ENCODE data around the gene SMURF1. TPM values are rescaled to one million over a fixed set of nuclear protein-coding genes. Genes with fewer than 3 reads are reported as not detected.

The SMURF1 gene
- total RNA-seq, 4 donors from 2014 or later = 25.3 to 47.5 (median 36.5) TPM

DNA sequence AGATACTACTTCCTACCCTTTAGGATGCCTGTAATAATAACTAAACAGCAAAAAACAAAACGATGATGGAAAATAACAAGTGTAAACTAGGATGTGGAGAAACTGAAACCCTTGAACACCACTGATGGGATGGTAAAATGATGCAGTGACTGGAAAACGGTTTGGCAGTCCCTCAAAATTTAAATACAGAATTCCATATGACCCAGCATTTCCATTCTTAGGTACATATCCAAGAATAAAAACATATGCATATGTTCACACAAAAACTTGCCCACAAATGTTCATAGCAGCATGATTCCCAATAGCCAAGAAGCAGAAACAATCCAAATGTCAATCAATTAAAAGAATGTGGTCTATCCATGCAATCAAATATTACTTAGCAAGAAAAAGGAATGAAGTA lies 25.8 kb downstream of the SMURF1 start:
- no peak for DNase-seq
- H3K4me3 ChIP-seq = no peak overlapping the region
- H3K27me3 ChIP-seq = no peaks in the 10 kb centered on the region
- H3K27ac ChIP-seq = no peak overlapping the region
- in situ Hi-C loops (cut with MboI; ENCODE audit: low pct_ligation_motif_present in 1 of 4, low pct_unique_long_range_greater_than_20kb in 1 of 4, low sequenced_read_pairs in 3 of 4) (no loop called here), intact Hi-C loops (cut with DNase I; ENCODE audit: low total_unique reads) (no loop called here)
- H3K36me3 ChIP-seq = no peaks in the 10 kb centered on the region
- H3K4me1 ChIP-seq = peaks cover 0 to 45% (median 12%) of the 10 kb centered on the region in 4 donors
- H3K9me3 ChIP-seq = no peaks in the 10 kb centered on the region
- no peak for TF ChIP-seq POLR2A (IDR thresholded peaks at IDR 0.05)
- no peak for TF ChIP-seq POLR2AphosphoS5 (IDR thresholded peaks at IDR 0.05)
- no peak for TF ChIP-seq EP300 (IDR thresholded peaks at IDR 0.05; ENCODE audit: low read depth)
- TF ChIP-seq, protein P1, sequence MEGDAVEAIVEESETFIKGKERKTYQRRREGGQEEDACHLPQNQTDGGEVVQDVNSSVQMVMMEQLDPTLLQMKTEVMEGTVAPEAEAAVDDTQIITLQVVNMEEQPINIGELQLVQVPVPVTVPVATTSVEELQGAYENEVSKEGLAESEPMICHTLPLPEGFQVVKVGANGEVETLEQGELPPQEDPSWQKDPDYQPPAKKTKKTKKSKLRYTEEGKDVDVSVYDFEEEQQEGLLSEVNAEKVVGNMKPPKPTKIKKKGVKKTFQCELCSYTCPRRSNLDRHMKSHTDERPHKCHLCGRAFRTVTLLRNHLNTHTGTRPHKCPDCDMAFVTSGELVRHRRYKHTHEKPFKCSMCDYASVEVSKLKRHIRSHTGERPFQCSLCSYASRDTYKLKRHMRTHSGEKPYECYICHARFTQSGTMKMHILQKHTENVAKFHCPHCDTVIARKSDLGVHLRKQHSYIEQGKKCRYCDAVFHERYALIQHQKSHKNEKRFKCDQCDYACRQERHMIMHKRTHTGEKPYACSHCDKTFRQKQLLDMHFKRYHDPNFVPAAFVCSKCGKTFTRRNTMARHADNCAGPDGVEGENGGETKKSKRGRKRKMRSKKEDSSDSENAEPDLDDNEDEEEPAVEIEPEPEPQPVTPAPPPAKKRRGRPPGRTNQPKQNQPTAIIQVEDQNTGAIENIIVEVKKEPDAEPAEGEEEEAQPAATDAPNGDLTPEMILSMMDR (IDR thresholded peaks at IDR 0.05) = no peak
- 67 to 71% methylated on average over 2 of the region's 2 CpGs for WGBS, 2 donors (ENCODE audit: low coverage in 1 of 2)

DNA sequence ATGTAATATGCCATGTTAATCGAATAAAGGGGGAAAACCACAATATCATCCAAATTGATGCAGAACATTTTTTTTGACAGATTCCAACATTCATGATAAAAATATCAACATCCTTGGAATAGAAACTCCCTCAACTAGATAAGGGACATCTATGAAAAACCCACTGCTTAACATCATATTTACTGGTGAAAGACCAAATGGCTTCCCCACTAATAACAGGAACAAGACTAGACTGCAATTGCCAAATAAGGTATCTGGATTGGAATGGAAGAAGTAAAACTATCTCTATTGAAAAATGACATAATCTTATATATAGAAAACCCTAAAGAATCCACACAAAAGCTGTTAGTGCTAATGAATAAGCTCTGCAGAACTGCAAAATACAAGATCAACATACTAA lies 27.8 kb downstream of the SMURF1 start:
- 94% methylated on average over 1 of the region's 1 CpG; no CpG with 5 or more reads in 1 of the 2 donors for WGBS, 2 donors (ENCODE audit: low coverage in 1 of 2)
- H3K4me3 ChIP-seq = no peak overlapping the region
- in situ Hi-C loops (cut with MboI; ENCODE audit: low pct_ligation_motif_present in 1 of 4, low pct_unique_long_range_greater_than_20kb in 1 of 4, low sequenced_read_pairs in 3 of 4) (no loop called here), intact Hi-C loops (cut with DNase I; ENCODE audit: low total_unique reads) (no loop called here)
- H3K4me1 ChIP-seq = peaks cover 4 to 50% (median 19%) of the 10 kb centered on the region in 4 donors
- H3K27me3 ChIP-seq = no peaks in the 10 kb centered on the region
- no peak for DNase-seq
- H3K36me3 ChIP-seq = no peaks in the 10 kb centered on the region
- no peak for TF ChIP-seq EP300 (IDR thresholded peaks at IDR 0.05; ENCODE audit: low read depth)
- TF ChIP-seq POLR2A (IDR thresholded peaks at IDR 0.05) = no peak
- no peak for TF ChIP-seq POLR2AphosphoS5 (IDR thresholded peaks at IDR 0.05)
- TF ChIP-seq, protein P1 (IDR thresholded peaks at IDR 0.05) = no peak
- H3K27ac ChIP-seq = no peak overlapping the region
- H3K9me3 ChIP-seq = no peaks in the 10 kb centered on the region

DNA sequence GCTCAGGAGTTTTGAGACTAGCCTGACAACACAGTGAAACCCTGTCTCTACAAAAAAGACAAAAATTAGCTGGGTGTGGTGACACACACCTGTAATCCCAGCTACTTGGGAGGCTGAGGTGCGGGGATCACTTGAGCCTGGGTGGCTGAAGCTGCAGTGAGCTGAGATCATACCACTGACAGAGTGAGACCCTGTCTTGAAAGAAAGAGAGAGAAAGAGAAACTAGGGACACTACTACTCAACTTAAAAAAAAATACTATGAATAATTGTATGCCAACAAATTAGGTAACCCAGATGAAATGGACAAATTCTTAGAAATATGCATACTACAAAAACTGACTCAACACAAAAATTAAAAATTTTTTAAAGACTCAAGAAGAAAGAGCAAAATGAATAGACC lies 28.5 kb downstream of the SMURF1 start:
- no peaks in the 10 kb centered on the region for H3K36me3 ChIP-seq
- H3K27ac ChIP-seq = no peak overlapping the region
- TF ChIP-seq, protein P1 (IDR thresholded peaks at IDR 0.05) = no peak
- TF ChIP-seq POLR2AphosphoS5 (IDR thresholded peaks at IDR 0.05) = no peak
- TF ChIP-seq POLR2A (IDR thresholded peaks at IDR 0.05) = no peak
- no peak for TF ChIP-seq EP300 (IDR thresholded peaks at IDR 0.05; ENCODE audit: low read depth)
- 100% methylated on average over 1 of the region's 1 CpG; no CpG with 5 or more reads in 1 of the 2 donors for WGBS, 2 donors (ENCODE audit: low coverage in 1 of 2)
- no peak for DNase-seq
- H3K9me3 ChIP-seq = no peaks in the 10 kb centered on the region
- peaks cover 4 to 50% (median 17%) of the 10 kb centered on the region in 4 donors for H3K4me1 ChIP-seq
- no peak overlapping the region for H3K4me3 ChIP-seq
- no peaks in the 10 kb centered on the region for H3K27me3 ChIP-seq
- intact Hi-C loops (cut with DNase I; ENCODE audit: low total_unique reads) = no loop called here
- in situ Hi-C loops (cut with MboI; ENCODE audit: low pct_ligation_motif_present in 1 of 4, low pct_unique_long_range_greater_than_20kb in 1 of 4, low sequenced_read_pairs in 3 of 4) = no loop called here

DNA sequence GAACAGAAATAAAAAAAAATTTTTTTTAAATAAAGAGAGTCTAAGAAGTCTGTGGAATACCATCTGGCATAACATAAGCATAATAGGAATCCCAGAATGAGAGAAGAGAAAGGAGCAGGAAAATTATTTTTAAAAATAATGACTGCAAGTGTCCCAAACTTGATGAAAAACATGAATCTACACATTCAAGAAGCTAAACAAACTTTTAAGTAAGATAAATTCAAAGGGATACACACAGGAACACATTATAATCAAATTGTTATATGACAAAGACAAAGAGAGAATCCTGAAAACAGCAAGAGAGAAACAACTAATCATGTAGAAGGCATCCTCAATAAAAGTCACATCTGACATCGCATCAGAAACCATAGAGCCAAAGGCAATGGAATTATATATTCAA lies 30.9 kb downstream of the SMURF1 start:
- Histone ChIP-seq H3K27ac (peak overlapping the region in 1 of 4 donors; percentile 68), H3K4me1 (peaks cover 9 to 49% (median 20%) of the 10 kb centered on the region in 4 donors), H3K36me3 (no peaks in the 10 kb centered on the region), H3K27me3 (no peaks in the 10 kb centered on the region), H3K4me3 (no peak overlapping the region), H3K9me3 (no peaks in the 10 kb centered on the region)
- DNase-seq = no peak
- in situ Hi-C loops (cut with MboI; ENCODE audit: low pct_ligation_motif_present in 1 of 4, low pct_unique_long_range_greater_than_20kb in 1 of 4, low sequenced_read_pairs in 3 of 4) = no loop called here
- intact Hi-C loops (cut with DNase I; ENCODE audit: low total_unique reads) = no loop called here
- TF ChIP-seq, protein P1 (IDR thresholded peaks at IDR 0.05) = no peak
- no peak for TF ChIP-seq EP300 (IDR thresholded peaks at IDR 0.05; ENCODE audit: low read depth)
- no peak for TF ChIP-seq POLR2A (IDR thresholded peaks at IDR 0.05)
- TF ChIP-seq POLR2AphosphoS5 (IDR thresholded peaks at IDR 0.05) = no peak
- 93% methylated on average over 1 of the region's 1 CpG; no CpG with 5 or more reads in 1 of the 2 donors for WGBS, 2 donors (ENCODE audit: low coverage in 1 of 2)
